Immature natural killer cell (primary cell): ENCODE data around the gene TBC1D22B. TPM values are rescaled to one million over a fixed set of nuclear protein-coding genes. Genes with fewer than 3 reads are reported as not detected.
A peak's percentile ranks its signal among the peaks of the same experiment; 100 is the strongest.

ENCODE experiments used
- DNase-seq, 3 donors: peaks; one replicate each; pipeline ENCODE4 v3.0.0; 2022; ENCODE audit warnings: mixed read lengths in 1 of 3
- H3K27ac Mint-ChIP-seq, 6 donors: one replicate each; pipeline ENCODE4 v1.8.0; 2020; ENCODE audit warnings: mixed read lengths in 6 of 6, mild to moderate bottlenecking in 5 of 6, inconsistent platforms in 4 of 6, moderate library complexity in 3 of 6
- H3K27me3 Mint-ChIP-seq, 3 donors: one replicate each; pipeline ENCODE4 v1.8.0; 2020 to 2021; ENCODE audit warnings: low read depth in 3 of 3, mild to moderate bottlenecking in 3 of 3, mixed read lengths in 3 of 3, moderate library complexity in 3 of 3, inconsistent platforms in 1 of 3
- H3K36me3 Mint-ChIP-seq, 3 donors: one replicate each; pipeline ENCODE4 v1.8.0; 2020; ENCODE audit warnings: mixed read lengths in 3 of 3, inconsistent platforms in 2 of 3, mild to moderate bottlenecking in 2 of 3
- H3K4me1 Mint-ChIP-seq, 2 donors: one replicate each; pipeline ENCODE4 v1.8.0; 2020; ENCODE audit warnings: inconsistent platforms in 2 of 2, mild to moderate bottlenecking in 2 of 2, mixed read lengths in 2 of 2, moderate library complexity in 1 of 2
- H3K4me3 Mint-ChIP-seq, 5 donors: one replicate each; pipeline ENCODE4 v1.8.0; 2020; ENCODE audit warnings: mild to moderate bottlenecking in 5 of 5, mixed read lengths in 5 of 5, inconsistent platforms in 3 of 5, moderate library complexity in 3 of 5
- H3K9me3 Mint-ChIP-seq, 6 donors: one replicate each; pipeline ENCODE4 v1.8.0; 2020; ENCODE audit warnings: mild to moderate bottlenecking in 6 of 6, mixed read lengths in 6 of 6, inconsistent platforms in 4 of 6, moderate library complexity in 3 of 6
- polyA plus RNA-seq, 3 donors: library from polyadenylated mRNA; unstranded; fragments of 300-500 nt; fragmentation: Illumina TruSeq; gene quantifications; one replicate each; pipeline ENCODE4 v1.2.3, GENCODE V29; 2021

The TBC1D22B gene
- polyA plus RNA-seq, 3 donors from 2014 or later: 4.3 to 8.4 (median 7.2) TPM

GRCh38 chr6:37357860-37358259, 100.3 kb downstream of the TBC1D22B start:
- DNase-seq: no peak
- H3K27me3 Mint-ChIP-seq: peaks cover 2 to 4% (median 3%) of the 10 kb centered on the region in 3 donors
- peaks cover 0 to 12% (median 0%) of the 10 kb centered on the region in 3 donors for H3K36me3 Mint-ChIP-seq
- H3K9me3 Mint-ChIP-seq: no peaks in the 10 kb centered on the region
- no peak overlapping the region for H3K4me3 Mint-ChIP-seq
- no peak overlapping the region for H3K27ac Mint-ChIP-seq
- peaks cover 45 to 56% of the 10 kb centered on the region in 2 donors for H3K4me1 Mint-ChIP-seq

GRCh38 chr6:37359039-37359438, 101.5 kb downstream of the TBC1D22B start:
- H3K27me3 Mint-ChIP-seq: peaks cover 0 to 2% (median 2%) of the 10 kb centered on the region in 3 donors
- H3K4me3 Mint-ChIP-seq: no peak overlapping the region
- no peak for DNase-seq
- H3K27ac Mint-ChIP-seq: no peak overlapping the region
- H3K9me3 Mint-ChIP-seq: no peaks in the 10 kb centered on the region
- H3K4me1 Mint-ChIP-seq: peaks cover 36 to 47% of the 10 kb centered on the region in 2 donors
- H3K36me3 Mint-ChIP-seq: peaks cover 0 to 17% (median 3%) of the 10 kb centered on the region in 3 donors

- peaks cover 0 to 2% (median 2%) of the 10 kb centered on the region in 3 donors for H3K27me3 Mint-ChIP-seq
- DNase-seq: no peak
- no peak overlapping the region for H3K27ac Mint-ChIP-seq
- H3K4me3 Mint-ChIP-seq: no peak overlapping the region
- H3K4me1 Mint-ChIP-seq: peaks cover 7 to 28% of the 10 kb centered on the region in 2 donors
- H3K9me3 Mint-ChIP-seq: no peaks in the 10 kb centered on the region
- H3K36me3 Mint-ChIP-seq: peaks cover 3 to 21% (median 4%) of the 10 kb centered on the region in 3 donors
Measured at GRCh38 chr6:37362101-37362828, 104.7 kb downstream of the TBC1D22B start.

- no peak for DNase-seq
- H3K36me3 Mint-ChIP-seq: peaks cover 7 to 41% (median 16%) of the 10 kb centered on the region in 3 donors
- H3K27me3 Mint-ChIP-seq: peaks cover 0 to 2% (median 0%) of the 10 kb centered on the region in 3 donors
- H3K4me1 Mint-ChIP-seq: peaks cover 4 to 14% of the 10 kb centered on the region in 2 donors
- no peak overlapping the region for H3K4me3 Mint-ChIP-seq
- H3K9me3 Mint-ChIP-seq: no peaks in the 10 kb centered on the region
- peak overlapping the region in 1 of 6 donors; percentile 4 for H3K27ac Mint-ChIP-seq
Measured at GRCh38 chr6:37365791-37366190, 108.2 kb downstream of the TBC1D22B start.

GRCh38 chr6:37366910-37367309, 109.3 kb downstream of the TBC1D22B start:
- Mint-ChIP-seq H3K4me1 (peaks cover 4 to 14% of the 10 kb centered on the region in 2 donors), H3K36me3 (peaks cover 8 to 34% (median 16%) of the 10 kb centered on the region in 3 donors), H3K27me3 (no peaks in the 10 kb centered on the region), H3K4me3 (no peak overlapping the region), H3K9me3 (no peaks in the 10 kb centered on the region), H3K27ac (peak overlapping the region in 1 of 6 donors; percentile 37)
- no peak for DNase-seq

GRCh38 chr6:37368961-37369320, 111.4 kb downstream of the TBC1D22B start:
- no peak for DNase-seq
- Mint-ChIP-seq H3K36me3 (peaks cover 8 to 27% (median 13%) of the 10 kb centered on the region in 3 donors), H3K4me1 (peaks cover 4 to 14% of the 10 kb centered on the region in 2 donors), H3K4me3 (no peak overlapping the region), H3K9me3 (no peaks in the 10 kb centered on the region), H3K27ac (no peak overlapping the region), H3K27me3 (no peaks in the 10 kb centered on the region)

- no peak for DNase-seq
- peaks cover 4 to 14% of the 10 kb centered on the region in 2 donors for H3K4me1 Mint-ChIP-seq
- no peaks in the 10 kb centered on the region for H3K27me3 Mint-ChIP-seq
- no peaks in the 10 kb centered on the region for H3K9me3 Mint-ChIP-seq
- H3K4me3 Mint-ChIP-seq: no peak overlapping the region
- H3K27ac Mint-ChIP-seq: no peak overlapping the region
- H3K36me3 Mint-ChIP-seq: peaks cover 11 to 31% (median 13%) of the 10 kb centered on the region in 3 donors
Measured at GRCh38 chr6:37369321-37370201, 112.0 kb downstream of the TBC1D22B start.

GRCh38 chr6:37371154-37372083, 113.8 kb downstream of the TBC1D22B start:
- H3K27me3 Mint-ChIP-seq: no peaks in the 10 kb centered on the region
- no peak overlapping the region for H3K4me3 Mint-ChIP-seq
- H3K27ac Mint-ChIP-seq: peak overlapping the region in 1 of 6 donors; percentile 10
- DNase-seq: no peak
- H3K4me1 Mint-ChIP-seq: peaks cover 4 to 11% of the 10 kb centered on the region in 2 donors
- no peaks in the 10 kb centered on the region for H3K9me3 Mint-ChIP-seq
- H3K36me3 Mint-ChIP-seq: peaks cover 19 to 45% (median 23%) of the 10 kb centered on the region in 3 donors

- Mint-ChIP-seq H3K27ac (no peak overlapping the region), H3K4me1 (peaks cover 4% of the 10 kb centered on the region in 2 donors), H3K27me3 (no peaks in the 10 kb centered on the region), H3K9me3 (no peaks in the 10 kb centered on the region), H3K36me3 (peaks cover 15 to 41% (median 24%) of the 10 kb centered on the region in 3 donors), H3K4me3 (no peak overlapping the region)
- DNase-seq: no peak
Measured at GRCh38 chr6:37372116-37372515, 114.5 kb downstream of the TBC1D22B start.

GRCh38 chr6:37373822-37374471, 116.4 kb downstream of the TBC1D22B start:
- Mint-ChIP-seq H3K27ac (no peak overlapping the region), H3K4me1 (peaks cover 0 to 2% of the 10 kb centered on the region in 2 donors), H3K4me3 (no peak overlapping the region), H3K27me3 (no peaks in the 10 kb centered on the region), H3K9me3 (no peaks in the 10 kb centered on the region), H3K36me3 (peaks cover 17 to 36% (median 26%) of the 10 kb centered on the region in 3 donors)
- DNase-seq: no peak

- DNase-seq: no peak
- no peak overlapping the region for H3K4me3 Mint-ChIP-seq
- peaks cover 17 to 31% (median 21%) of the 10 kb centered on the region in 3 donors for H3K36me3 Mint-ChIP-seq
- H3K27ac Mint-ChIP-seq: no peak overlapping the region
- no peaks in the 10 kb centered on the region for H3K27me3 Mint-ChIP-seq
- no peaks in the 10 kb centered on the region for H3K9me3 Mint-ChIP-seq
- no peaks in the 10 kb centered on the region for H3K4me1 Mint-ChIP-seq
Measured at GRCh38 chr6:37375376-37375775, 117.8 kb downstream of the TBC1D22B start.

- H3K27ac Mint-ChIP-seq: peak overlapping the region in 2 of 6 donors; percentile 46 to 47
- DNase-seq: no peak
- no peaks in the 10 kb centered on the region for H3K9me3 Mint-ChIP-seq
- H3K36me3 Mint-ChIP-seq: peaks cover 17 to 31% (median 25%) of the 10 kb centered on the region in 3 donors
- H3K27me3 Mint-ChIP-seq: no peaks in the 10 kb centered on the region
- no peak overlapping the region for H3K4me3 Mint-ChIP-seq
- H3K4me1 Mint-ChIP-seq: no peaks in the 10 kb centered on the region
Measured at GRCh38 chr6:37376078-37376743, 118.6 kb downstream of the TBC1D22B start.
